K562 (cell line): ENCODE data around the gene PLD6.

Experiments
- CEBPZ ChIP-seq: fragments of 150-350 bp; IDR thresholded peaks from 2 replicates; pipeline ENCODE4 v1.6.1; 2014; ENCODE audit warnings: low read depth, mild to moderate bottlenecking, low read length, borderline replicate concordance
- CGGBP1 ChIP-seq: fragments of 250-450 bp; sonication (Bioruptor Pico); IDR thresholded peaks from 2 replicates; pipeline ENCODE4 v1.9.0; 2021; ENCODE audit warnings: mild to moderate bottlenecking
- EGR1 ChIP-seq: fragments of 450-650 bp; conservative IDR thresholded peaks from 2 replicates; pipeline ENCODE4 v1.6.1; 2017; ENCODE audit warnings: mild to moderate bottlenecking
- EP400 ChIP-seq: fragments of 450-650 bp; IDR thresholded peaks from 2 replicates; pipeline ENCODE4 v1.6.1; 2017; ENCODE audit warnings: antibody characterized with exemption, mild to moderate bottlenecking, moderate library complexity
- MNT ChIP-seq, 2 experiments: fragments of 450-650 bp; conservative IDR thresholded peaks; 2 replicates each; pipeline ENCODE4 v1.6.1; 2017; ENCODE audit warnings: mild to moderate bottlenecking in 2 of 2, moderate library complexity in 2 of 2
- MXI1 ChIP-seq: IDR thresholded peaks from 2 replicates; pipeline ENCODE4 v1.6.1; 2011; ENCODE audit warnings: low read depth, mild to moderate bottlenecking, improper control_type of control experiment, low read length
- POLR2A ChIP-seq: fragments of 450-650 bp; conservative IDR thresholded peaks from 2 replicates; pipeline ENCODE4 v1.6.1; 2016
- TFAM ChIP-seq: fragments of 250-450 bp; sonication (Bioruptor Pico); conservative IDR thresholded peaks from 2 replicates; pipeline ENCODE4 v1.5.0; 2021; ENCODE audit warnings: mild to moderate bottlenecking, moderate library complexity
- WHSC1 ChIP-seq: IDR thresholded peaks from one replicate; pipeline ENCODE4 v1.6.1; 2012; ENCODE audit warnings: low read length, control low read depth, inconsistent platforms
- ZFP36 ChIP-seq: fragments of 150-350 bp; IDR thresholded peaks from 2 replicates; pipeline ENCODE4 v1.6.1; 2018; ENCODE audit warnings: low read length, low read depth; ENCODE audit not compliant: partially characterized antibody
- ZHX1 ChIP-seq: fragments of 150-350 bp; conservative IDR thresholded peaks from 2 replicates; pipeline ENCODE4 v1.6.1; 2014; ENCODE audit warnings: low read length
- ZNF239 ChIP-seq: fragments of 250-450 bp; sonication (Bioruptor Pico); IDR thresholded peaks from 2 replicates; pipeline ENCODE4 v1.4.0; 2020; ENCODE audit warnings: mild to moderate bottlenecking

- no peak for TF ChIP-seq POLR2A
- TF ChIP-seq CEBPZ = no peak
- TF ChIP-seq MNT (conservative IDR thresholded peaks at IDR 0.05) = no peak
- no peak for TF ChIP-seq EP400
- no peak for TF ChIP-seq TFAM (CRISPR knock-in tag)
- TF ChIP-seq EGR1 = no peak
- no peak for TF ChIP-seq MXI1
- TF ChIP-seq CGGBP1 = no peak
- TF ChIP-seq ZNF239 (CRISPR knock-in tag) = no peak
- TF ChIP-seq WHSC1 = no peak
- TF ChIP-seq ZFP36 = no peak
- TF ChIP-seq ZHX1 = no peak
Observed at GRCh38 chr17:17176341-17176740, 29.8 kb downstream of the PLD6 start.
